Sigmoid colon (tissue), 7 donors: ENCODE measurements around the gene VPS45. TPM values are rescaled to one million over a fixed set of nuclear protein-coding genes. Genes with fewer than 3 reads are reported as not detected.

Experiments
- DNase-seq: peaks from one replicate; pipeline ENCODE4 v3.0.0-alpha.2; 2019
- H3K27ac ChIP-seq, 4 donors: fragments of 200-600 bp; sonication (generic); one replicate each; pipeline ENCODE4 v1.5.1; 2016 to 2019; ENCODE audit warnings: mild to moderate bottlenecking in 1 of 4
- H3K27me3 ChIP-seq, 3 donors: fragments of 200-600 bp; sonication (generic); one replicate each; pipeline ENCODE4 v1.5.1; 2019; ENCODE audit warnings: mild to moderate bottlenecking in 1 of 3
- H3K36me3 ChIP-seq, 4 donors: fragments of 200-600 bp; sonication (generic); one replicate each; pipeline ENCODE4 v1.5.1; 2016 to 2019
- H3K4me1 ChIP-seq, 4 donors: fragments of 200-600 bp; sonication (generic); one replicate each; pipeline ENCODE4 v1.5.1; 2017 to 2019
- H3K4me3 ChIP-seq, 4 donors: fragments of 200-600 bp; sonication (generic); one replicate each; pipeline ENCODE4 v1.5.1; 2017 to 2019; ENCODE audit warnings: mild to moderate bottlenecking in 2 of 4, moderate library complexity in 1 of 4
- H3K9me3 ChIP-seq, 4 donors: fragments of 200-600 bp in 3 of 4; sonication (generic) in 3 of 4; one replicate each; pipeline versions ENCODE4 v1.5.1 to v1.6.1; 2013 to 2019
- EP300 ChIP-seq, 4 donors: sonication (generic); formaldehyde crosslinking; IDR thresholded peaks; one replicate each; pipeline ENCODE4 v1.6.1; 2017; ENCODE audit warnings: antibody characterized with exemption in 4 of 4
- POLR2A ChIP-seq, 2 donors: fragments of 450-650 bp; IDR thresholded peaks; one replicate each; pipeline ENCODE4 v1.6.1; 2016; ENCODE audit warnings: antibody characterized with exemption in 2 of 2, mild to moderate bottlenecking in 2 of 2, moderate library complexity in 2 of 2
- POLR2AphosphoS5 ChIP-seq, 4 donors: sonication (generic); formaldehyde crosslinking; IDR thresholded peaks; one replicate each; pipeline ENCODE4 v1.6.1; 2017; ENCODE audit warnings: antibody characterized with exemption in 4 of 4
- WGBS, 2 donors: extraction: QIAGEN DNeasy Blood & Tissue Kit; methylation state at CpG; one replicate each; pipeline ENCODE4 v1.1.7; 2013; 5-methylcytosine and 5-hydroxymethylcytosine counted together
- intact Hi-C: fragments of 100-400 bp; cut with DNase I; formaldehyde crosslinking; loops from one replicate; pipeline ENCODE4 v1.15.1; 2023
- polyA plus RNA-seq, 3 donors: library from polyadenylated mRNA; stranded (reverse); fragments of 200-250 nt; gene quantifications; one replicate each; pipeline ENCODE4 v1.2.3, GENCODE V29; 2013
- total RNA-seq, 4 donors: library from RNA; depleted of rRNA; stranded (reverse); fragments of >200 nt; gene quantifications; one replicate each; pipeline ENCODE4 v1.1.0, GENCODE V29; 2016
- TF ChIP-seq, protein P1 (sequence below), 4 experiments: fragments of 450-650 bp in 3 of 4; fragments of 200-600 bp in 1 of 4; IDR thresholded peaks; one replicate each; pipeline ENCODE4 v1.5.1; 2016 to 2019; ENCODE audit warnings: antibody characterized with exemption in 4 of 4, mild to moderate bottlenecking in 3 of 4, moderate library complexity in 2 of 4
- donor health status: healthy with polysubstance abuse.
- donor health status: Bipolar disorder and iron deficiency.
- donor health status: healthy.

VPS45 gene
- total and polyA plus RNA-seq, 7 donors, result 16.2 to 68.1 (median 44.6) TPM

DNA sequence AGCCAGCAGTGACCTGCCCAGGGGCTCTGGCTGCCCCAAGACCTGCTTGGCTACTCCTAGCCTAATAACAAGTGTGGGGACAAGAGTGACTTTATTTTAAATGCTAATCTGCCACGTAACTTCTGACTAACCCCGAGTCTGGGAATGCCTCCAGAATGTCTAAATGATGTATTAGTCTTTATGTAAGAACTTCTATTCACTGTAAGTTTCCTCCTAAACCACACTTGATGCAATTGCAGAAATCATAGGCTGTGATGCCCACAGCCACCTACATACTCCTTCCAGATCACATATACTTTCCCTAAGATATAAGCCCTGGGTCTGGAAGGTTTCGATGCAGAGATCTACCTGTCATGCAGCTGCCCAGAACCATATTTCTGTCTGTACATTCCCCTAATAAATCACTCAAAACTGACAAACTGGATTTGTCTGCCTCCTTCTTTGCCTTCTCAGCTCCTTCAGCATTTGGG lies 5.9 kb upstream of the VPS45 start:
- H3K36me3 ChIP-seq, result no peaks in the 10 kb centered on the region
- no peak overlapping the region for H3K4me3 ChIP-seq
- peaks cover 0 to 35% (median 25%) of the 10 kb centered on the region in 4 donors for H3K4me1 ChIP-seq
- DNase-seq, result peak; percentile 68
- H3K9me3 ChIP-seq, result no peaks in the 10 kb centered on the region
- 62 to 79% methylated on average over 3 of the region's 3 CpGs for WGBS, 2 donors
- TF ChIP-seq POLR2A (IDR thresholded peaks at IDR 0.05), result no peak
- TF ChIP-seq POLR2AphosphoS5 (IDR thresholded peaks at IDR 0.05), result peak; percentile 46 to 76 (median 65)
- peak in 2 of 4 donors; percentile 4 to 30 for TF ChIP-seq EP300 (IDR thresholded peaks at IDR 0.05)
- TF ChIP-seq, protein P1, sequence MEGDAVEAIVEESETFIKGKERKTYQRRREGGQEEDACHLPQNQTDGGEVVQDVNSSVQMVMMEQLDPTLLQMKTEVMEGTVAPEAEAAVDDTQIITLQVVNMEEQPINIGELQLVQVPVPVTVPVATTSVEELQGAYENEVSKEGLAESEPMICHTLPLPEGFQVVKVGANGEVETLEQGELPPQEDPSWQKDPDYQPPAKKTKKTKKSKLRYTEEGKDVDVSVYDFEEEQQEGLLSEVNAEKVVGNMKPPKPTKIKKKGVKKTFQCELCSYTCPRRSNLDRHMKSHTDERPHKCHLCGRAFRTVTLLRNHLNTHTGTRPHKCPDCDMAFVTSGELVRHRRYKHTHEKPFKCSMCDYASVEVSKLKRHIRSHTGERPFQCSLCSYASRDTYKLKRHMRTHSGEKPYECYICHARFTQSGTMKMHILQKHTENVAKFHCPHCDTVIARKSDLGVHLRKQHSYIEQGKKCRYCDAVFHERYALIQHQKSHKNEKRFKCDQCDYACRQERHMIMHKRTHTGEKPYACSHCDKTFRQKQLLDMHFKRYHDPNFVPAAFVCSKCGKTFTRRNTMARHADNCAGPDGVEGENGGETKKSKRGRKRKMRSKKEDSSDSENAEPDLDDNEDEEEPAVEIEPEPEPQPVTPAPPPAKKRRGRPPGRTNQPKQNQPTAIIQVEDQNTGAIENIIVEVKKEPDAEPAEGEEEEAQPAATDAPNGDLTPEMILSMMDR (IDR thresholded peaks at IDR 0.05), result no peak
- intact Hi-C loops, result loop anchor here (10.0 kb wide), 1 partner anchor 177 kb away; a partner anchor contains a TSS
- peak overlapping the region; percentile 72 to 79 (median 76) for H3K27ac ChIP-seq
- H3K27me3 ChIP-seq, result no peaks in the 10 kb centered on the region

- Histone ChIP-seq H3K4me3 (no peak overlapping the region), H3K36me3 (no peaks in the 10 kb centered on the region), H3K27me3 (no peaks in the 10 kb centered on the region), H3K27ac (peak overlapping the region; percentile 72 to 79 (median 76)), H3K9me3 (no peaks in the 10 kb centered on the region), H3K4me1 (peaks cover 0 to 35% (median 25%) of the 10 kb centered on the region in 4 donors)
- no peak for DNase-seq
- TF ChIP-seq, protein P1 (IDR thresholded peaks at IDR 0.05), result no peak
- TF ChIP-seq POLR2A (IDR thresholded peaks at IDR 0.05) (no peak), EP300 (IDR thresholded peaks at IDR 0.05) (no peak), POLR2AphosphoS5 (IDR thresholded peaks at IDR 0.05) (no peak)
- intact Hi-C loops, result loop anchor here (10.0 kb wide), 1 partner anchor 177 kb away; a partner anchor contains a TSS
- 91 to 94% methylated on average over 4 of the region's 4 CpGs for WGBS, 2 donors
These were observed 5.5 kb upstream of the VPS45 start for GRCh38 chr1:150062113-150062512.

GRCh38 chr1:150065184-150065871 lies 2.2 kb upstream of the VPS45 start:
- TF ChIP-seq, protein P1 (IDR thresholded peaks at IDR 0.05), result no peak
- peak in 1 of 4 donors; percentile 22 for TF ChIP-seq POLR2AphosphoS5 (IDR thresholded peaks at IDR 0.05)
- 86% methylated on average over 5 of the region's 5 CpGs for WGBS, 2 donors
- intact Hi-C loops, result loop anchor here (5.0 to 10.0 kb wide), 2 partner anchors 82 to 181 kb away; partner anchors contain the start of gene PLEKHO1

DNA sequence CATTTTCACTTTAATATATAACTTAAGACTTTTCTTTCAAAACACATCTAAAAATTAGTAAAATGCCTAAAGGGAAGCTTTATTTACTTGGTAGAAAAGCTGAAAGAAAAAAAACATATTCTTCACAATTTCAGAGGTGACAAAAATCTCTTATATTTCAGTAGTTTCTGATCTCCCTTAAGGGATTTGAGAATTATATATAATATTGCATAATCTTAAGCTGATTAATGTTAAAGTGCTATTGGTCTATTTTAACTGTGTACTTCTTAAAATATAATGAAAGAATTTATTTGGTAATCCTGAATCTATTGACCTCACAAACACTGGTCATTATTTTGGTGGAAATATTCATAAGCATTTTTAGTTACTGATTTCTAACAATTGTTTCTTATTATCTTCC lies 1.2 kb upstream of the VPS45 start:
- DNase-seq, result no peak
- peaks cover 0 to 46% (median 31%) of the 10 kb centered on the region in 4 donors for H3K4me1 ChIP-seq
- intact Hi-C loops, result loop anchor here (5.0 to 10.0 kb wide), 2 partner anchors 81 to 182 kb away; partner anchors contain the start of gene PLEKHO1
- H3K36me3 ChIP-seq, result peaks cover 0 to 9% (median 0%) of the 10 kb centered on the region in 4 donors
- no peak for TF ChIP-seq EP300 (IDR thresholded peaks at IDR 0.05)
- no peak for TF ChIP-seq POLR2AphosphoS5 (IDR thresholded peaks at IDR 0.05)
- no peak for TF ChIP-seq POLR2A (IDR thresholded peaks at IDR 0.05)
- TF ChIP-seq, protein P1 (IDR thresholded peaks at IDR 0.05), result no peak
- H3K27me3 ChIP-seq, result no peaks in the 10 kb centered on the region
- no peaks in the 10 kb centered on the region for H3K9me3 ChIP-seq
- peak overlapping the region in 3 of 4 donors; percentile 69 to 84 (median 73) for H3K4me3 ChIP-seq
- H3K27ac ChIP-seq, result peak overlapping the region; percentile 97 to 99 (median 98)

More at GRCh38 chr1:150065184-150065871, 2.2 kb upstream of the VPS45 start:
- no peak for DNase-seq
- Histone ChIP-seq H3K36me3 (peaks cover 0 to 7% (median 0%) of the 10 kb centered on the region in 4 donors), H3K27ac (peak overlapping the region; percentile 97 to 99 (median 98)), H3K4me1 (peaks cover 0 to 49% (median 33%) of the 10 kb centered on the region in 4 donors), H3K9me3 (no peaks in the 10 kb centered on the region), H3K27me3 (no peaks in the 10 kb centered on the region), H3K4me3 (no peak overlapping the region)
